ENCODE results near the gene CCDC186. TPM values are rescaled to one million over a fixed set of nuclear protein-coding genes. Genes with fewer than 3 reads are reported as not detected.

Gene CCDC186
- total and polyA plus RNA-seq, 3 donors from 2014 or later, result 5.3 to 39.8 (median 30.8) TPM

GRCh38 chr10:114077347-114077746 lies 96.7 kb downstream of the CCDC186 start:
- DNase-seq, result no peak
- WGBS, 2 donors, result 59 to 84% methylated on average over 1 of the region's 1 CpG
- TF ChIP-seq POLR2A (IDR thresholded peaks at IDR 0.05), result no peak
- no peak for TF ChIP-seq CTCF (IDR thresholded peaks at IDR 0.05)
- Histone ChIP-seq H3K4me1 (no peaks in the 10 kb centered on the region), H3K4me3 (no peak overlapping the region), H3K36me3 (ENCODE audit: low read depth, missing control alignments) (no peaks in the 10 kb centered on the region), H3K9me3 (no peaks in the 10 kb centered on the region), H3K27ac (no peak overlapping the region), H3K27me3 (no peaks in the 10 kb centered on the region)
- intact Hi-C loops (cut with DNase I; ENCODE audit: low total_unique reads), result no loop called here

GRCh38 chr10:114075093-114075492 lies 98.9 kb downstream of the CCDC186 start:
- no peaks in the 10 kb centered on the region for H3K9me3 ChIP-seq
- TF ChIP-seq CTCF (IDR thresholded peaks at IDR 0.05) (no peak), POLR2A (IDR thresholded peaks at IDR 0.05) (no peak)
- no peaks in the 10 kb centered on the region for H3K4me1 ChIP-seq
- no peaks in the 10 kb centered on the region for H3K27me3 ChIP-seq
- no peak overlapping the region for H3K27ac ChIP-seq
- intact Hi-C loops (cut with DNase I; ENCODE audit: low total_unique reads), result no loop called here
- DNase-seq, result no peak
- H3K4me3 ChIP-seq, result no peak overlapping the region
- H3K36me3 ChIP-seq (ENCODE audit: low read depth, missing control alignments), result no peaks in the 10 kb centered on the region
- 78 to 93% methylated on average over 6 of the region's 6 CpGs for WGBS, 2 donors

GRCh38 chr10:114073395-114074186 lies 100.4 kb downstream of the CCDC186 start:
- 82 to 87% methylated on average over 14 of the region's 14 CpGs for WGBS, 2 donors

GRCh38 chr10:114071178-114071577 lies 102.8 kb downstream of the CCDC186 start:
- WGBS, 2 donors, result 82 to 83% methylated on average over 4 of the region's 4 CpGs
- DNase-seq, result no peak
- Histone ChIP-seq H3K4me1 (no peaks in the 10 kb centered on the region), H3K9me3 (no peaks in the 10 kb centered on the region), H3K36me3 (ENCODE audit: low read depth, missing control alignments) (no peaks in the 10 kb centered on the region), H3K27ac (no peak overlapping the region), H3K27me3 (no peaks in the 10 kb centered on the region), H3K4me3 (no peak overlapping the region)
- no peak for TF ChIP-seq CTCF (IDR thresholded peaks at IDR 0.05)
- TF ChIP-seq POLR2A (IDR thresholded peaks at IDR 0.05), result no peak
- intact Hi-C loops (cut with DNase I; ENCODE audit: low total_unique reads), result no loop called here

More at GRCh38 chr10:114073395-114074186, 100.4 kb downstream of the CCDC186 start:
- no peaks in the 10 kb centered on the region for H3K27me3 ChIP-seq
- no peak for DNase-seq
- H3K9me3 ChIP-seq, result no peaks in the 10 kb centered on the region
- H3K36me3 ChIP-seq (ENCODE audit: low read depth, missing control alignments), result no peaks in the 10 kb centered on the region
- no peak for TF ChIP-seq POLR2A (IDR thresholded peaks at IDR 0.05)
- no peak for TF ChIP-seq CTCF (IDR thresholded peaks at IDR 0.05)
- H3K4me1 ChIP-seq, result no peaks in the 10 kb centered on the region
- intact Hi-C loops (cut with DNase I; ENCODE audit: low total_unique reads), result no loop called here
- no peak overlapping the region for H3K27ac ChIP-seq
- H3K4me3 ChIP-seq, result no peak overlapping the region

MicroRNAs within 50 kb of the gene (microRNA counts, 767-probe panel; counts per million panel counts)
- microRNA hsa-miR-2110, result 0 to 152 counts per million in 2 donors

Small RNA genes within 50 kb of the gene (small RNA-seq; reads per million reads assigned to genes)
- gene RF02277 (0 reads per million in 2 donors), gene RNU6-709P (0 reads per million in 2 donors)

Other genes starting within 250 kb of the CCDC186 start
- gene ADRB1, start 130.3 kb downstream of the CCDC186 start, total RNA-seq, result under 1 TPM; 0.55 to 0.99 TPM
- gene ADRB1, start 130.3 kb downstream of the CCDC186 start, polyA plus RNA-seq (ENCODE audit: insufficient read depth, low read depth, low replicate concordance), result 0.32 TPM
- 10 to 100 TPM; 25.7 to 32.3 TPM for gene TDRD1, start 5.2 kb upstream of the CCDC186 start, total RNA-seq
- 32.7 TPM for gene TDRD1, start 5.2 kb upstream of the CCDC186 start, polyA plus RNA-seq (ENCODE audit: insufficient read depth, low read depth, low replicate concordance)
- 1 to 10 TPM; 2.4 TPM for gene VWA2, start 65.1 kb upstream of the CCDC186 start, total RNA-seq
- 2.6 TPM for gene VWA2, start 65.1 kb upstream of the CCDC186 start, polyA plus RNA-seq (ENCODE audit: insufficient read depth, low read depth, low replicate concordance)
- 1 to 10 TPM; 4.0 to 6.9 TPM for gene AFAP1L2, start 230.3 kb upstream of the CCDC186 start, total RNA-seq
- gene AFAP1L2, start 230.3 kb upstream of the CCDC186 start, polyA plus RNA-seq (ENCODE audit: insufficient read depth, low read depth, low replicate concordance), result 7.4 TPM

All from testis (tissue), 3 donors.